ENCODE data around the gene SEZ6.

SEZ6 gene

GRCh38 chr17:29008591-29008990, 2.8 kb upstream of the SEZ6 start:
- Histone ChIP-seq H3K9ac (ENCODE audit: low read depth, low read length) (no peak overlapping the region), H3K36me3 (ENCODE audit: insufficient read depth, low read length) (no peaks in the 10 kb centered on the region), H3K4me2 (ENCODE audit: insufficient read depth, low read length) (no peak overlapping the region)

GRCh38 chr17:29007860-29008455, 2.1 kb upstream of the SEZ6 start:
- Histone ChIP-seq H3K27me3 (ENCODE audit: insufficient read depth, low read length, poor library complexity) (no peaks in the 10 kb centered on the region), H3K27ac (ENCODE audit: low read length) (no peak overlapping the region), H4K20me1 (ENCODE audit: insufficient read depth, low read length) (peaks cover 22% of the 10 kb centered on the region), H3K4me1 (ENCODE audit: insufficient read depth, low read length) (no peaks in the 10 kb centered on the region), H3K9ac (ENCODE audit: low read depth, low read length) (no peak overlapping the region), H3K79me2 (ENCODE audit: insufficient read depth, low read length) (no peaks in the 10 kb centered on the region), H3K36me3 (ENCODE audit: insufficient read depth, low read length) (no peaks in the 10 kb centered on the region), H2AFZ (ENCODE audit: low read depth, low read length) (no peak overlapping the region), H3K4me2 (ENCODE audit: insufficient read depth, low read length) (no peak overlapping the region), H3K9me3 (ENCODE audit: insufficient read depth, low read length, severe bottlenecking) (no peaks in the 10 kb centered on the region), H3K4me3 (ENCODE audit: low read depth in 1 of 2, low read length in 2 of 2) (no peak overlapping the region)
- ATAC-seq (ENCODE audit: insufficient read depth, low read depth) (no peak), DNase-seq (no peak)
- no peak for TF ChIP-seq EZH2 (IDR thresholded peaks at IDR 0.05; ENCODE audit: borderline replicate concordance, low read depth, low read length, severe bottlenecking)
- TF ChIP-seq CTCF (IDR thresholded peaks at IDR 0.05; ENCODE audit: borderline replicate concordance, extremely low read depth, low read length, poor library complexity, severe bottlenecking), result no peak

More at GRCh38 chr17:29008591-29008990, 2.8 kb upstream of the SEZ6 start:
- no peaks in the 10 kb centered on the region for H3K79me2 ChIP-seq (ENCODE audit: insufficient read depth, low read length)
- ATAC-seq (ENCODE audit: insufficient read depth, low read depth) (no peak), DNase-seq (no peak)
- H2AFZ ChIP-seq (ENCODE audit: low read depth, low read length), result no peak overlapping the region
- no peak overlapping the region for H3K4me3 ChIP-seq (ENCODE audit: low read depth in 1 of 2, low read length in 2 of 2)
- TF ChIP-seq CTCF (IDR thresholded peaks at IDR 0.05; ENCODE audit: borderline replicate concordance, extremely low read depth, low read length, poor library complexity, severe bottlenecking) (no peak), EZH2 (IDR thresholded peaks at IDR 0.05; ENCODE audit: borderline replicate concordance, low read depth, low read length, severe bottlenecking) (no peak)
- no peaks in the 10 kb centered on the region for H3K4me1 ChIP-seq (ENCODE audit: insufficient read depth, low read length)
- peaks cover 17% of the 10 kb centered on the region for H4K20me1 ChIP-seq (ENCODE audit: insufficient read depth, low read length)
- H3K27me3 ChIP-seq (ENCODE audit: insufficient read depth, low read length, poor library complexity), result no peaks in the 10 kb centered on the region
- no peaks in the 10 kb centered on the region for H3K9me3 ChIP-seq (ENCODE audit: insufficient read depth, low read length, severe bottlenecking)
- no peak overlapping the region for H3K27ac ChIP-seq (ENCODE audit: low read length)

GRCh38 chr17:29007456-29007855, 1.6 kb upstream of the SEZ6 start:
- H3K36me3 ChIP-seq (ENCODE audit: insufficient read depth, low read length), result no peaks in the 10 kb centered on the region
- H3K27ac ChIP-seq (ENCODE audit: low read length), result no peak overlapping the region
- H3K9me3 ChIP-seq (ENCODE audit: insufficient read depth, low read length, severe bottlenecking), result no peaks in the 10 kb centered on the region
- H3K79me2 ChIP-seq (ENCODE audit: insufficient read depth, low read length), result no peaks in the 10 kb centered on the region
- no peak overlapping the region for H2AFZ ChIP-seq (ENCODE audit: low read depth, low read length)
- H3K9ac ChIP-seq (ENCODE audit: low read depth, low read length), result no peak overlapping the region
- no peak overlapping the region for H3K4me2 ChIP-seq (ENCODE audit: insufficient read depth, low read length)
- H3K27me3 ChIP-seq (ENCODE audit: insufficient read depth, low read length, poor library complexity), result peaks cover 1% of the 10 kb centered on the region
- peaks cover 22% of the 10 kb centered on the region for H4K20me1 ChIP-seq (ENCODE audit: insufficient read depth, low read length)
- DNase-seq (no peak), ATAC-seq (ENCODE audit: insufficient read depth, low read depth) (no peak)
- TF ChIP-seq EZH2 (IDR thresholded peaks at IDR 0.05; ENCODE audit: borderline replicate concordance, low read depth, low read length, severe bottlenecking), result no peak
- TF ChIP-seq CTCF (IDR thresholded peaks at IDR 0.05; ENCODE audit: borderline replicate concordance, extremely low read depth, low read length, poor library complexity, severe bottlenecking), result no peak
- no peaks in the 10 kb centered on the region for H3K4me1 ChIP-seq (ENCODE audit: insufficient read depth, low read length)
- H3K4me3 ChIP-seq (ENCODE audit: low read depth in 1 of 2, low read length in 2 of 2), result no peak overlapping the region
